ENCODE results near the gene PLPPR5. TPM values are rescaled to one million over a fixed set of nuclear protein-coding genes. Genes with fewer than 3 reads are reported as not detected.

Gene PLPPR5
- total and polyA plus RNA-seq, 2 experiments from 2014 or later = 0.04 to 0.42 TPM

DNA sequence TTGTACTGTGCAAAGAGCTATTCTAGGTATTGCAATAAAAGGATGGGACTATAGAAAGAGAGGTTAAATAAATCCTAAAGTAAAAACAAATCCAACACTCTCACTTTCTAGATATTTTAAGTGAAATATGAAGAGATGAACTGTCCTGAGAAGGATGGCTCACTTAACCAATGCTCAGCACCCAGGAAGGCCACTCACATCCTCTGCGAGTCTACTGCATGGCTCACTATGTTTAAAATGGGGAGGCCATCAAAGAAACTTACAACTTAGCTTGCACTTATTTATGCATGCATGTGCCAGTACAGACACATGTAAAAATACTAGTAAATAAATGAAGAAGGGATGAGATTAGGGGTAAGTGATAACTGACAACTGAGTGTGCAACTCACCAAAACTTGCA, 37.5 kb downstream of the PLPPR5 start:
- no peak for DNase-seq (ENCODE audit: low read depth in 1 of 2, low spot score in 1 of 2)
- Histone ChIP-seq H3K27me3 (no peaks in the 10 kb centered on the region), H3K9me3 (ENCODE audit: low read depth) (no peaks in the 10 kb centered on the region), H3K4me1 (ENCODE audit: low read depth) (no peaks in the 10 kb centered on the region), H3K36me3 (no peaks in the 10 kb centered on the region), H3K4me3 (no peak overlapping the region), H3K27ac (no peak overlapping the region)
- TF ChIP-seq, protein P1, sequence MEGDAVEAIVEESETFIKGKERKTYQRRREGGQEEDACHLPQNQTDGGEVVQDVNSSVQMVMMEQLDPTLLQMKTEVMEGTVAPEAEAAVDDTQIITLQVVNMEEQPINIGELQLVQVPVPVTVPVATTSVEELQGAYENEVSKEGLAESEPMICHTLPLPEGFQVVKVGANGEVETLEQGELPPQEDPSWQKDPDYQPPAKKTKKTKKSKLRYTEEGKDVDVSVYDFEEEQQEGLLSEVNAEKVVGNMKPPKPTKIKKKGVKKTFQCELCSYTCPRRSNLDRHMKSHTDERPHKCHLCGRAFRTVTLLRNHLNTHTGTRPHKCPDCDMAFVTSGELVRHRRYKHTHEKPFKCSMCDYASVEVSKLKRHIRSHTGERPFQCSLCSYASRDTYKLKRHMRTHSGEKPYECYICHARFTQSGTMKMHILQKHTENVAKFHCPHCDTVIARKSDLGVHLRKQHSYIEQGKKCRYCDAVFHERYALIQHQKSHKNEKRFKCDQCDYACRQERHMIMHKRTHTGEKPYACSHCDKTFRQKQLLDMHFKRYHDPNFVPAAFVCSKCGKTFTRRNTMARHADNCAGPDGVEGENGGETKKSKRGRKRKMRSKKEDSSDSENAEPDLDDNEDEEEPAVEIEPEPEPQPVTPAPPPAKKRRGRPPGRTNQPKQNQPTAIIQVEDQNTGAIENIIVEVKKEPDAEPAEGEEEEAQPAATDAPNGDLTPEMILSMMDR (IDR thresholded peaks at IDR 0.05; ENCODE audit: low read depth, low read length) = no peak

DNA sequence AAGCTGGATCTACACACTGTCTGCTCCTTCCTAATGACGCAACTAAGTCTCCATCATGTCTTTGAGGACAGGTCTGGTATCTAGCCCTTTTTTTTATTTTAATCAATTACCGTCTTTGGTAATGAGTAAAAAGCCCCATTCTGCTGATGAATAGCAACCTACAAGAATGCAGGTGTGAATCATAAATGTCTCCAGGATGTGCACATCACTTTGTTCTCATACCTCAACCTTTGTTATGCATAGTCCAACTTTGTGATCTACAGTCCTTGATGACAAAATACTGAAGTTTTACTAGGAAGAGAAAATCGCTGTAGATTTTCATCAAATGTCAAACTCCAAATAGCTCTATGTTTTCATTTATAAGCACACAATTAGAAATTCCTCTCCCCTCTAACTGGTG, 39.3 kb downstream of the PLPPR5 start:
- no peak overlapping the region for H3K4me3 ChIP-seq
- H3K27ac ChIP-seq = no peak overlapping the region
- no peaks in the 10 kb centered on the region for H3K9me3 ChIP-seq (ENCODE audit: low read depth)
- no peaks in the 10 kb centered on the region for H3K36me3 ChIP-seq
- H3K27me3 ChIP-seq = no peaks in the 10 kb centered on the region
- TF ChIP-seq, protein P1 (IDR thresholded peaks at IDR 0.05; ENCODE audit: low read depth, low read length) = no peak
- no peak for DNase-seq (ENCODE audit: low read depth in 1 of 2, low spot score in 1 of 2)
- H3K4me1 ChIP-seq (ENCODE audit: low read depth) = no peaks in the 10 kb centered on the region

DNA sequence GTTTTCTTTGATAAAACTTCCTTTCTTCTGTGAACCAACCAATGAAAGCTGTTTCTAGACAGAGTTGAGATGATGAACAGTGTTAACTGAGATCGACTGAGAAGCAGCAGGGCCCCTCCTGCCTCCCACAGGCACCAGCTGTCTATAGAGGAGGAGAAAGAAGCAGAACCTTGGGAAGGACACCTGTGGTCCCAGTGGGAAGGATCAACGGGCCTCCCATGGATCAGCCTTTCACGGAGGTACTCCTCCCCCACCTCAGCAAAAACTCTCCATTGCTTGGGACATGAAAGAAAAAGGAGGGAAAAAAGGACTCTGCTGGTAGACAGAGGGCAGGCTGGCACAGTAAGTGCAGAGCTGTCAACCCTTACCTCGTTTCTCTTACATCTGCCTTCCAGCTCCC, 40.5 kb downstream of the PLPPR5 start:
- no peaks in the 10 kb centered on the region for H3K4me1 ChIP-seq (ENCODE audit: low read depth)
- H3K36me3 ChIP-seq = no peaks in the 10 kb centered on the region
- no peak overlapping the region for H3K4me3 ChIP-seq
- TF ChIP-seq, protein P1 (IDR thresholded peaks at IDR 0.05; ENCODE audit: low read depth, low read length) = no peak
- H3K27me3 ChIP-seq = no peaks in the 10 kb centered on the region
- H3K9me3 ChIP-seq (ENCODE audit: low read depth) = no peaks in the 10 kb centered on the region
- no peak overlapping the region for H3K27ac ChIP-seq
- no peak for DNase-seq (ENCODE audit: low read depth in 1 of 2, low spot score in 1 of 2)

DNA sequence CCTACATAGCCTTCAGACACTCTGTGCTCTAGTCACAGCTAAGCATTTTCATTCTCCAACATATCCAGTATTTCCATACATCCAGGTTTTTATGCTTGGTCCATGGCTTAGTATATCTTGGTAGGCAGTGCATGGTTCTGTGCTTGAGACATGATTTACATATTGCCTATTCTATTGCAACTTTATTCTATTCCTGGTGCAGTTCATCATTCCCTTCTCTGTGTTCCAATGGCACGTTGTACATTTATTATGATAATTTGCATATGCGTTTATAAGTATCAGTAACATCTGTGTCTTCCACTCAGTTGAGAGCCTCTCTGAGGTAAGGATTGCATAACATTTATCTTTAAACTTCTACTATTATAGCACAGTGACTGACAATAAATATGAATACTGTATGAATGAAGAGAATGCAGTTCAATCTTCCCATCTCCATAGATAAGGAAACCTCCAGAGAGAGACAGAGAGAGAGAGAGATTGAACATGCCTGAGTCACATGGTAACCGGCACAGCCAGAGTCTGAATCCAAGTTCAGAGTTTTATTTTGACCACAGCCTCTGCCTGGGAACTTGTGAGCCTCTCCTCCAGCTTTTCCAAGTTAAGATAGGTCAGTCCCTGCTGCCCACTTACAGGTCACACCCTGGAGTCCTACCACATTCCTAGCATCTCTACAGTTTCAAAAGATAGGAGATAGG, 41.5 kb downstream of the PLPPR5 start:
- TF ChIP-seq, protein P1 (IDR thresholded peaks at IDR 0.05; ENCODE audit: low read depth, low read length) = no peak
- DNase-seq (ENCODE audit: low read depth in 1 of 2, low spot score in 1 of 2) = peak in 1 of 2 donors; percentile 29

DNA sequence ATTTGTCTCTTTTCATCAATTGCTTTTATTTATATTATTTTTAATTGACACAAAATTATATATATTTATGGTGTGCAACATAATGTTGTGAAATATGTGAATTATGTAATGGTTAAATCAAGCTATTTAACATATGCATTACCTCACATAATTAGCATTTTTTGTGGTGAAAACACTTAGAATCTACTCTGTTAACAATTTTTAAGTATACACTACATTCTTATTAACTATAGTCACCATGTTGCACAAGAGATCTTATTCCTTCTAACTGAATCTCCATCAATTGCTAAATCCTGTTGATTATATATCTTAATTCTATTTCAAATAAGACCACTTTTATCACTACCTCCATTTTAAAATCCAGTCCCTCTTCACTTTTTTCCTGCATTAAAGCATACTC, 42.5 kb downstream of the PLPPR5 start:
- Histone ChIP-seq H3K9me3 (ENCODE audit: low read depth) (no peaks in the 10 kb centered on the region), H3K4me1 (ENCODE audit: low read depth) (no peaks in the 10 kb centered on the region), H3K4me3 (no peak overlapping the region), H3K27me3 (no peaks in the 10 kb centered on the region), H3K27ac (no peak overlapping the region), H3K36me3 (no peaks in the 10 kb centered on the region)
- DNase-seq (ENCODE audit: low read depth in 1 of 2, low spot score in 1 of 2) = peak in 1 of 2 donors; percentile 17
- TF ChIP-seq, protein P1 (IDR thresholded peaks at IDR 0.05; ENCODE audit: low read depth, low read length) = no peak

More for the DNA sequence above, 41.5 kb downstream of the PLPPR5 start:
- H3K4me3 ChIP-seq = no peak overlapping the region
- no peak overlapping the region for H3K27ac ChIP-seq
- no peaks in the 10 kb centered on the region for H3K36me3 ChIP-seq
- H3K4me1 ChIP-seq (ENCODE audit: low read depth) = no peaks in the 10 kb centered on the region
- H3K27me3 ChIP-seq = no peaks in the 10 kb centered on the region
- H3K9me3 ChIP-seq (ENCODE audit: low read depth) = no peaks in the 10 kb centered on the region

All from cardiac muscle cell (in vitro differentiated cells and primary cell).